ENCODE results near the gene KIF3C. TPM values are rescaled to one million over a fixed set of nuclear protein-coding genes. Genes with fewer than 3 reads are reported as not detected.

Gene KIF3C
- total and polyA plus RNA-seq, 2 donors (not counting 3 experiments of a cell fraction or from before 2014, with no cell fraction given) = 11.4 to 40.7 TPM

GRCh38 chr2:26001743-26002351 is 19.6 kb upstream of the KIF3C start:
- CTCF ChIA-PET = interaction anchor here (1.1 to 1.7 kb wide), 2 partner anchors 10 to 31 kb away, joined by 3 to 6 read pairs; no protein-coding TSS in a partner anchor
- peak; percentile 55 for DNase-seq (ENCODE audit: low read depth, low spot score)

More at GRCh38 chr2:26001743-26002351, 19.6 kb upstream of the KIF3C start:
- no peaks in the 10 kb centered on the region for H3K36me3 ChIP-seq (ENCODE audit: control insufficient read depth in 2 of 2, extremely low read depth in 1 of 2, insufficient read depth in 2 of 2, low read length in 2 of 2)
- no peak overlapping the region for H3K9ac ChIP-seq (replicated peaks; ENCODE audit: extremely low read depth, insufficient read depth, low read length)
- H4K20me1 ChIP-seq (replicated peaks; ENCODE audit: control insufficient read depth, extremely low read depth, insufficient read depth, low read length) = no peaks in the 10 kb centered on the region
- peak overlapping the region; percentile 34 for H3K4me2 ChIP-seq (ENCODE audit: insufficient read depth, low read length)
- peaks cover 21% of the 10 kb centered on the region for H3K4me1 ChIP-seq (ENCODE audit: control insufficient read depth, extremely low read depth, insufficient read depth, low read length)
- H3K27ac ChIP-seq (ENCODE audit: insufficient read depth, low read depth, low read length) = no peak overlapping the region
- no peak overlapping the region for H3K4me3 ChIP-seq (replicated peaks in 1 of 3; ENCODE audit: insufficient read depth in 1 of 3, low read depth in 1 of 3, low read length in 3 of 3)
- intact Hi-C loops (cut with micrococcal nuclease) = no loop called here
- H3K79me2 ChIP-seq (ENCODE audit: control insufficient read depth, insufficient read depth, low read length) = no peaks in the 10 kb centered on the region
- no peak for TF ChIP-seq GATA2 (IDR thresholded peaks at IDR 0.05; ENCODE audit: insufficient read depth, insufficient read length, low read depth, low read length)
- no peak for TF ChIP-seq EZH2 (IDR thresholded peaks at IDR 0.05; ENCODE audit: borderline replicate concordance, low read depth, low read length, severe bottlenecking)
- TF ChIP-seq POLR2AphosphoS5 (IDR thresholded peaks at IDR 0.05; ENCODE audit: insufficient read depth, low read depth, low read length) = no peak
- no peak for TF ChIP-seq POLR2A (IDR thresholded peaks at IDR 0.05; ENCODE audit: low read depth, low read length)
- TF ChIP-seq FOS (IDR thresholded peaks at IDR 0.05; ENCODE audit: borderline replicate concordance, insufficient read depth, low read length) = no peak
- no peak for TF ChIP-seq JUN (IDR thresholded peaks at IDR 0.05; ENCODE audit: borderline replicate concordance, insufficient read depth, insufficient read length, low read depth)
- TF ChIP-seq CTCF (IDR thresholded peaks at IDR 0.05; ENCODE audit: extremely low read depth in 1 of 2, insufficient read depth in 1 of 2, low read depth in 1 of 2, low read length in 2 of 2) = no peak
- no peak for TF ChIP-seq MYC (IDR thresholded peaks at IDR 0.05; ENCODE audit: low read depth, low read length)
- no peak for TF ChIP-seq MAX (IDR thresholded peaks at IDR 0.05; ENCODE audit: insufficient read depth, insufficient read length)
- no TSS peak for BruUV-seq (replicated peaks)
- FAIRE-seq = peak; percentile 50
- peak overlapping the region; percentile 31 for H2AFZ ChIP-seq (ENCODE audit: low read depth, low read length)
- dilution Hi-C loops (cut with MboI; ENCODE audit: extremely low pct_ligation_motif_present, low sequenced_read_pairs) = no loop called here
- no peaks in the 10 kb centered on the region for H3K9me3 ChIP-seq (replicated peaks; ENCODE audit: control insufficient read depth, insufficient read depth, low read length)
- no peaks in the 10 kb centered on the region for H3K9me1 ChIP-seq (replicated peaks; ENCODE audit: control insufficient read depth, extremely low read depth, insufficient read depth, low read length)
- POLR2A ChIA-PET = interaction anchor here (0.6 kb wide), 1 partner anchor 31 kb away, joined by 3 read pairs; no protein-coding TSS in a partner anchor
- H3K27me3 ChIP-seq (ENCODE audit: control insufficient read depth in 2 of 2, insufficient read depth in 2 of 2, low read length in 2 of 2) = no peaks in the 10 kb centered on the region

Measured in endothelial cell of umbilical vein (primary cell).